SK-N-SH (cell line): ENCODE measurements around the gene THAP8. TPM values are rescaled to one million over a fixed set of nuclear protein-coding genes. Genes with fewer than 3 reads are reported as not detected.

Source experiments
- CTCF ChIA-PET: fragments of 300-600, 350-600 bp; formaldehyde crosslinking; extraction: SDS; loops from one replicate; lab custom pipeline; 2021; lab: Yijun Ruan, JAX
- POLR2A ChIA-PET: fragments of 350-600 bp; sonication (Branson Sonifier 250); formaldehyde crosslinking; extraction: SDS; loops from one replicate; lab custom pipeline; 2020; ENCODE audit warnings: antibody characterized with exemption, inconsistent platforms; lab: Yijun Ruan, JAX
- DNase-seq: peaks from one replicate; pipeline ENCODE4 v3.0.0; 2012
- H2AFZ ChIP-seq: fragments of 200-600 bp; sonication (generic); 2 replicates; pipeline ENCODE4 v1.8.1; 2016; ENCODE audit warnings: antibody characterized with exemption, mild to moderate bottlenecking, low read depth
- H3F3A ChIP-seq: fragments of 200-600 bp; sonication (generic); replicated peaks from 2 replicates; pipeline ENCODE3; 2016; ENCODE audit warnings: antibody characterized with exemption, mild to moderate bottlenecking; ENCODE audit not compliant: insufficient read depth
- H3K27ac ChIP-seq, 2 experiments: fragments of 200-500 bp in 1 of 2; fragments of 200-600 bp in 1 of 2; sonication (Bioruptor generic) in 1 of 2; sonication (generic), shearing (Covaris generic) in 1 of 2; 2 replicates each; pipeline versions ENCODE4 v1.5.1 to v1.6.1; 2014 to 2016; ENCODE audit warnings: low read depth in 2 of 2, inconsistent platforms in 1 of 2, low read length in 1 of 2, mild to moderate bottlenecking in 1 of 2, mixed read lengths in 1 of 2
- H3K27me3 ChIP-seq: fragments of 200-600 bp; sonication (generic), shearing (Covaris generic); 2 replicates; pipeline ENCODE4 v1.6.1; 2016; ENCODE audit warnings: mixed run types; ENCODE audit not compliant: insufficient read depth
- H3K36me3 ChIP-seq, 2 experiments: fragments of 200-500 bp in 1 of 2; fragments of 200-600 bp in 1 of 2; sonication (Bioruptor generic) in 1 of 2; sonication (generic) in 1 of 2; replicated peaks in 1 of 2; 2 replicates each; pipeline versions ENCODE3 to v1.5.1; 2014 to 2016; ENCODE audit warnings: low read length in 1 of 2, mild to moderate bottlenecking in 1 of 2; ENCODE audit not compliant: insufficient read depth in 2 of 2, control insufficient read depth in 1 of 2
- H3K4me1 ChIP-seq, 2 experiments: fragments of 200-500 bp in 1 of 2; fragments of 200-600 bp in 1 of 2; sonication (Bioruptor generic) in 1 of 2; sonication (generic), shearing (Covaris generic) in 1 of 2; 2 replicates each; pipeline versions ENCODE4 v1.5.1 to v1.6.1; 2014 to 2016; ENCODE audit warnings: low read depth in 1 of 2, low read length in 1 of 2, mixed run types in 1 of 2; ENCODE audit not compliant: insufficient read depth in 2 of 2, control insufficient read depth in 1 of 2
- H3K4me2 ChIP-seq: fragments of 200-600 bp; sonication (generic), shearing (Covaris generic); 2 replicates; pipeline ENCODE4 v1.6.1; 2017; ENCODE audit warnings: mixed run types
- H3K4me3 ChIP-seq, 2 experiments: fragments of 200-500 bp in 1 of 2; fragments of 200-600 bp in 1 of 2; sonication (Bioruptor generic) in 1 of 2; sonication (generic), shearing (Covaris generic) in 1 of 2; 2 replicates each; pipeline versions ENCODE4 v1.5.1 to v1.8.1; 2014 to 2016; ENCODE audit warnings: low read depth in 2 of 2, inconsistent platforms in 1 of 2, low read length in 1 of 2, mild to moderate bottlenecking in 1 of 2, mixed read lengths in 1 of 2, moderate library complexity in 1 of 2
- H3K79me2 ChIP-seq: fragments of 200-600 bp; sonication (generic); 2 replicates; pipeline ENCODE4 v1.8.1; 2017; ENCODE audit warnings: mild to moderate bottlenecking; ENCODE audit not compliant: insufficient read depth
- H3K9ac ChIP-seq: fragments of 200-600 bp; sonication (generic); 2 replicates; pipeline ENCODE4 v1.6.1; 2017; ENCODE audit warnings: mixed run types
- H3K9me2 ChIP-seq: fragments of 200-600 bp; sonication (generic); 2 replicates; pipeline ENCODE4 v1.6.1; 2017; ENCODE audit warnings: mixed run types
- H3K9me3 ChIP-seq: fragments of 200-600 bp; sonication (generic); 2 replicates; pipeline ENCODE4 v1.6.1; 2017; ENCODE audit warnings: mixed run types, mild to moderate bottlenecking, moderate library complexity
- H4K20me1 ChIP-seq: fragments of 200-600 bp; sonication (generic); 2 replicates; pipeline ENCODE4 v1.6.1; 2017; ENCODE audit warnings: mild to moderate bottlenecking, mixed run types; ENCODE audit not compliant: insufficient read depth
- EP300 ChIP-seq, 2 experiments: IDR thresholded peaks; 2 replicates each; pipeline versions ENCODE4 v1.4.0 to v1.6.1; 2012; ENCODE audit warnings: borderline replicate concordance in 1 of 2, low read depth in 1 of 2, low read length in 1 of 2
- GABPA ChIP-seq: IDR thresholded peaks from 2 replicates; pipeline ENCODE4 v1.4.0; 2012; ENCODE audit warnings: low read depth, mild to moderate bottlenecking
- GATA2 ChIP-seq: sonication (generic); formaldehyde crosslinking; IDR thresholded peaks from 2 replicates; pipeline ENCODE4 v1.5.0; 2020; ENCODE audit warnings: mild to moderate bottlenecking, missing genetic modification reagents
- JUND ChIP-seq: IDR thresholded peaks from 2 replicates; pipeline ENCODE4 v1.4.0; 2012
- MAX ChIP-seq: IDR thresholded peaks from 2 replicates; pipeline ENCODE4 v1.4.0; 2012; ENCODE audit warnings: low read depth
- MXI1 ChIP-seq: IDR thresholded peaks from 2 replicates; pipeline ENCODE4 v1.6.1; 2012; ENCODE audit warnings: mild to moderate bottlenecking, low read depth, low read length, improper control_type of control experiment
- NFIC ChIP-seq: IDR thresholded peaks from 2 replicates; pipeline ENCODE4 v1.4.0; 2012; ENCODE audit warnings: borderline replicate concordance
- PBX3 ChIP-seq: IDR thresholded peaks from 2 replicates; pipeline ENCODE4; 2012
- POLR2AphosphoS5 ChIP-seq: IDR thresholded peaks from 2 replicates; pipeline ENCODE4 v1.6.1; 2012; ENCODE audit warnings: low read depth, low read length
- RAD21 ChIP-seq: IDR thresholded peaks from 2 replicates; pipeline ENCODE4 v1.6.1; 2012; ENCODE audit warnings: mild to moderate bottlenecking, low read length
- RFX5 ChIP-seq: IDR thresholded peaks from 2 replicates; pipeline ENCODE4 v1.6.1; 2012; ENCODE audit warnings: mild to moderate bottlenecking, improper control_type of control experiment, low read length
- RXRA ChIP-seq: IDR thresholded peaks from 2 replicates; pipeline ENCODE4 v1.4.0; 2012; ENCODE audit warnings: low read depth, mild to moderate bottlenecking, borderline replicate concordance
- SMC3 ChIP-seq: IDR thresholded peaks from 2 replicates; pipeline ENCODE4 v1.6.1; 2012; ENCODE audit warnings: low read depth, low read length, improper control_type of control experiment
- TAF1 ChIP-seq: IDR thresholded peaks from 2 replicates; pipeline ENCODE4 v1.6.1; 2012; ENCODE audit warnings: low read depth, mild to moderate bottlenecking, low read length, moderate library complexity, borderline replicate concordance
- TEAD4 ChIP-seq: IDR thresholded peaks from 2 replicates; pipeline ENCODE4 v1.4.0; 2012; ENCODE audit warnings: mild to moderate bottlenecking, borderline replicate concordance; ENCODE audit not compliant: insufficient read depth
- USF1 ChIP-seq: IDR thresholded peaks from 2 replicates; pipeline ENCODE4 v1.4.0; 2012; ENCODE audit warnings: low read depth, borderline replicate concordance
- ZBTB33 ChIP-seq: IDR thresholded peaks from 2 replicates; pipeline ENCODE4 v1.4.0; 2012; ENCODE audit warnings: low read depth, borderline replicate concordance
- WGBS: methylation state at CpG from one replicate; pipeline ENCODE4 v1.1.6; 2017; ENCODE audit warnings: low lambda C conversion rate; 5-methylcytosine and 5-hydroxymethylcytosine counted together
- polyA plus RNA-seq, 3 experiments: library from polyadenylated mRNA; depleted of rRNA; stranded (reverse); fragments of >200 nt; gene quantifications; 2 replicates each; pipeline ENCODE4 v1.2.3, GENCODE V29; 2012
- TF ChIP-seq, protein P1 (sequence below): fragments of 200-600 bp; sonication (generic); IDR thresholded peaks from 2 replicates; pipeline ENCODE4 v1.6.1; 2017; ENCODE audit warnings: antibody characterized with exemption, mild to moderate bottlenecking, moderate library complexity
- TF ChIP-seq, protein P2 (sequence below): fragments of 150-350 bp; IDR thresholded peaks from 2 replicates; pipeline ENCODE4 v1.6.1; 2016; ENCODE audit warnings: mild to moderate bottlenecking, low read depth, low read length

THAP8 gene
- polyA plus RNA-seq, 1 of the 3 experiments (the other 2 are of a cell fraction) = 6.3 TPM

DNA sequence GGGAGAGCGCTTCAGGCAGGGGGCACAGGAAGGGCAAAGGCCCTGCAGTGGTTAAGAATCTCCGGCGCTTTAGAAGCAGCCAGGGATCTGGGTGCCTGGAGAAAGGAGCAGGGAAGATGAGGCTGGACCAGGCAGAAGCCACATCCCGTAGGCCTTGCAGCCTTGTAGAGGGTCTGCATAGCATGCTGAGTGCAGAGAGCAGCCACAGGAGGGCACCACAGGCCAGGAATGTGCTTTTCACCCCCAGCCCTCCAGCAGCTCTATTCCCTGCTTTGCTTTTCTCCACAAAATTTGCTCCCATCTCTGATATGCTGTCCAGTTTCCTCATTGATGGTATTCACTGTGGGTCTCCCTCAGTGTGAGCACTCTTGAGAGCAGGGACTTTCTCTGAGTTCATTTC lies 6.3 kb upstream of the THAP8 start:
- Histone ChIP-seq H3K27ac (no peak overlapping the region), H3F3A (no peaks in the 10 kb centered on the region), H3K9me2 (no peaks in the 10 kb centered on the region), H4K20me1 (peaks cover 17% of the 10 kb centered on the region; the same call in 1 of the 2 replicates), H3K4me2 (no peak overlapping the region), H3K36me3 (peaks cover 2 to 5% of the 10 kb centered on the region in 2 experiments), H3K4me1 (peaks cover 0 to 5% of the 10 kb centered on the region in 2 experiments; a peak in 1 of 4 replicates), H3K4me3 (no peak overlapping the region; a peak in 1 of 4 replicates)
- POLR2A ChIA-PET = no interaction called here
- CTCF ChIA-PET = interaction anchor here (0.9 to 1.6 kb wide), 6 partner anchors 24 to 112 kb away, joined by 3 to 10 read pairs (median 4); no protein-coding TSS in a partner anchor
- 95% methylated on average over 2 of the region's 4 CpGs for WGBS
- TF ChIP-seq GATA2 (CRISPR knock-in tag) (no peak), ZBTB33 (no peak), RAD21 (peak; percentile 79), RXRA (no peak), POLR2AphosphoS5 (no peak), MAX (no peak), TEAD4 (no peak), MXI1 (no peak), SMC3 (peak; percentile 75)
- TF ChIP-seq, protein P1, sequence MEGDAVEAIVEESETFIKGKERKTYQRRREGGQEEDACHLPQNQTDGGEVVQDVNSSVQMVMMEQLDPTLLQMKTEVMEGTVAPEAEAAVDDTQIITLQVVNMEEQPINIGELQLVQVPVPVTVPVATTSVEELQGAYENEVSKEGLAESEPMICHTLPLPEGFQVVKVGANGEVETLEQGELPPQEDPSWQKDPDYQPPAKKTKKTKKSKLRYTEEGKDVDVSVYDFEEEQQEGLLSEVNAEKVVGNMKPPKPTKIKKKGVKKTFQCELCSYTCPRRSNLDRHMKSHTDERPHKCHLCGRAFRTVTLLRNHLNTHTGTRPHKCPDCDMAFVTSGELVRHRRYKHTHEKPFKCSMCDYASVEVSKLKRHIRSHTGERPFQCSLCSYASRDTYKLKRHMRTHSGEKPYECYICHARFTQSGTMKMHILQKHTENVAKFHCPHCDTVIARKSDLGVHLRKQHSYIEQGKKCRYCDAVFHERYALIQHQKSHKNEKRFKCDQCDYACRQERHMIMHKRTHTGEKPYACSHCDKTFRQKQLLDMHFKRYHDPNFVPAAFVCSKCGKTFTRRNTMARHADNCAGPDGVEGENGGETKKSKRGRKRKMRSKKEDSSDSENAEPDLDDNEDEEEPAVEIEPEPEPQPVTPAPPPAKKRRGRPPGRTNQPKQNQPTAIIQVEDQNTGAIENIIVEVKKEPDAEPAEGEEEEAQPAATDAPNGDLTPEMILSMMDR = peak; percentile 68
- TF ChIP-seq, all 33 proteins: peak for 3
- Histone ChIP-seq H3K79me2 (peaks cover 48% of the 10 kb centered on the region), H2AFZ (no peak overlapping the region), H3K9ac (no peak overlapping the region), H3K9me3 (no peaks in the 10 kb centered on the region), H3K27me3 (no peaks in the 10 kb centered on the region)
- peak; percentile 61 for DNase-seq

DNA sequence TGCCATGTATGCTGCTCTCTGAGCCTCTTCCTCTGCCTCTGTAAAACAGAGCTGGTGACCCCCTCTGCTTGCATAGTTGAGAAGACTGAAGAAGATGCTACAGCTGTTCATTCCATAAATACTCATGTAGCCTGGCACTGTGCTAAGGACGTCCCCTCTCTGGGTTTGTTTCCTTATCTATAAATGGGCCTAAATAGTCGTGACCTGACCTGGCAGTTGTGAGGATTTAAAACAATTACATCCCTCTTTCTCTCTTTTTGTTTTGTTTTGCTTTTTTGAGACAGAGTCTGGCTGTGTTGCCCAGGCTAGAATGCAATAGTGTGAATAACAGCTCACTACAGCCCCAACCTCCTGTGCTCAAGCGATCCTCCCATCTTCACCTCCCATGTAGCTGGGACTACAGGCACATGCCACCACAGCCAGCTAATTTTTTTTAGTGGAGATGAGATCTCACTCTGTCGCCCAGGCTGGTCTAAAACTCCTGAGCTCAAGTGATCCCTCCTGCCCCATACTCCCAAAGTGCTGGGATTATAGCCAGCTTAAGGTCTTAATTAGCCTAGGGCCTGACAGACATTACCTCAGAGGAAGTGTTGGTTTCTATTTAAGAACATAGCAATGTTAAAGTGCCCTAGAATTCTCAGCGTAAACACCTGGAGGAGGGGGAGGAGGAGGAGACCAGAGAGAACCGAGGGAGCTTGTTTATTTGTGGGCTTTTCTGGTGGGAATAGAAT lies 5.3 kb upstream of the THAP8 start:
- H2AFZ ChIP-seq = no peak overlapping the region
- H3K27ac ChIP-seq = no peak overlapping the region
- no peaks in the 10 kb centered on the region for H3K27me3 ChIP-seq
- H3K9me2 ChIP-seq = no peaks in the 10 kb centered on the region
- DNase-seq = no peak
- H4K20me1 ChIP-seq = peaks cover 17% of the 10 kb centered on the region; the same call in 1 of the 2 replicates
- H3K4me2 ChIP-seq = no peak overlapping the region
- H3K4me3 ChIP-seq = no peak overlapping the region
- POLR2A ChIA-PET = no interaction called here
- H3K36me3 ChIP-seq = peaks cover 0 to 5% of the 10 kb centered on the region in 2 experiments
- CTCF ChIA-PET = interaction anchor here (1.1 to 1.3 kb wide), 3 partner anchors 16 to 113 kb away, joined by 3 to 4 read pairs (median 3); no protein-coding TSS in a partner anchor
- no peaks in the 10 kb centered on the region for H3K9me3 ChIP-seq
- peaks cover 50% of the 10 kb centered on the region for H3K79me2 ChIP-seq
- no peak overlapping the region for H3K9ac ChIP-seq
- H3F3A ChIP-seq = no peaks in the 10 kb centered on the region
- H3K4me1 ChIP-seq = peaks cover 0 to 5% of the 10 kb centered on the region in 2 experiments; a peak in 1 of 4 replicates
- WGBS = 90% methylated on average over 6 of the region's 6 CpGs
- TF ChIP-seq GABPA = no peak
- TF ChIP-seq, protein P2, sequence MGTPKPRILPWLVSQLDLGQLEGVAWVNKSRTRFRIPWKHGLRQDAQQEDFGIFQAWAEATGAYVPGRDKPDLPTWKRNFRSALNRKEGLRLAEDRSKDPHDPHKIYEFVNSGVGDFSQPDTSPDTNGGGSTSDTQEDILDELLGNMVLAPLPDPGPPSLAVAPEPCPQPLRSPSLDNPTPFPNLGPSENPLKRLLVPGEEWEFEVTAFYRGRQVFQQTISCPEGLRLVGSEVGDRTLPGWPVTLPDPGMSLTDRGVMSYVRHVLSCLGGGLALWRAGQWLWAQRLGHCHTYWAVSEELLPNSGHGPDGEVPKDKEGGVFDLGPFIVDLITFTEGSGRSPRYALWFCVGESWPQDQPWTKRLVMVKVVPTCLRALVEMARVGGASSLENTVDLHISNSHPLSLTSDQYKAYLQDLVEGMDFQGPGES = no peak
- TF ChIP-seq PBX3 = no peak
- no peak for TF ChIP-seq JUND
- TF ChIP-seq USF1 = no peak
- TF ChIP-seq TAF1 = no peak
- TF ChIP-seq MXI1 = no peak
- no peak for TF ChIP-seq GATA2 (CRISPR knock-in tag)
- TF ChIP-seq RFX5 = no peak
- TF ChIP-seq NFIC = no peak
- TF ChIP-seq EP300 (IDR thresholded peaks at IDR 0.05; ENCODE audit: borderline replicate concordance in 1 of 2, low read depth in 1 of 2, low read length in 1 of 2) = no peak
